Measurements from ENCODE around the gene PFAS. TPM values are rescaled to one million over a fixed set of nuclear protein-coding genes. Genes with fewer than 3 reads are reported as not detected.

The PFAS gene
- total and polyA plus RNA-seq, 3 donors from 2014 or later, result 17.6 to 40.5 (median 33.3) TPM

DNA sequence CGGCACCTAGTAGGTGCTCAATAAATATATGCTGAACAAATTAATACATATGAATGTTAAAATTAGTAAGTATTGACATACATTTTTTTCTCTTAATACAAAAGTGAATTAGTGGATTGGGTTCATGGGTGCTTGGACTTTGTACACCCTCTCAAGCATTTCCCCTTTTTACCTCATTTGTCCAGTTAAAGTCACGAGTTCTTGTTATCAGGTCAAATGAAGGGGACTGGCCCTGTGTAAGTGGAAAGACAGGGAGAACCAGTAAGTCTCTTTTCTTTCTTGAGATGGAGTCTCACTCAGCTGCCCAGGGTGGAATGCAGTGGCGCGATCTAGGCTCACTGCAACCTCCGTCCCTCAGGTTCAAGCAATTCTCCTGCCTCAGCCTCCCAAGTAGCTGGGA is 25.7 kb downstream of the PFAS start:
- H3K36me3 ChIP-seq (ENCODE audit: low read depth, missing control alignments), result no peaks in the 10 kb centered on the region
- TF ChIP-seq, protein P1, sequence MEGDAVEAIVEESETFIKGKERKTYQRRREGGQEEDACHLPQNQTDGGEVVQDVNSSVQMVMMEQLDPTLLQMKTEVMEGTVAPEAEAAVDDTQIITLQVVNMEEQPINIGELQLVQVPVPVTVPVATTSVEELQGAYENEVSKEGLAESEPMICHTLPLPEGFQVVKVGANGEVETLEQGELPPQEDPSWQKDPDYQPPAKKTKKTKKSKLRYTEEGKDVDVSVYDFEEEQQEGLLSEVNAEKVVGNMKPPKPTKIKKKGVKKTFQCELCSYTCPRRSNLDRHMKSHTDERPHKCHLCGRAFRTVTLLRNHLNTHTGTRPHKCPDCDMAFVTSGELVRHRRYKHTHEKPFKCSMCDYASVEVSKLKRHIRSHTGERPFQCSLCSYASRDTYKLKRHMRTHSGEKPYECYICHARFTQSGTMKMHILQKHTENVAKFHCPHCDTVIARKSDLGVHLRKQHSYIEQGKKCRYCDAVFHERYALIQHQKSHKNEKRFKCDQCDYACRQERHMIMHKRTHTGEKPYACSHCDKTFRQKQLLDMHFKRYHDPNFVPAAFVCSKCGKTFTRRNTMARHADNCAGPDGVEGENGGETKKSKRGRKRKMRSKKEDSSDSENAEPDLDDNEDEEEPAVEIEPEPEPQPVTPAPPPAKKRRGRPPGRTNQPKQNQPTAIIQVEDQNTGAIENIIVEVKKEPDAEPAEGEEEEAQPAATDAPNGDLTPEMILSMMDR (IDR thresholded peaks at IDR 0.05), result no peak
- TF ChIP-seq POLR2A (IDR thresholded peaks at IDR 0.05), result no peak
- intact Hi-C loops (cut with DNase I; ENCODE audit: low total_unique reads), result no loop called here
- WGBS, 2 donors, result 74 to 83% methylated on average over 5 of the region's 5 CpGs
- DNase-seq, result no peak
- peaks cover 6% of the 10 kb centered on the region for H3K4me1 ChIP-seq
- no peaks in the 10 kb centered on the region for H3K27me3 ChIP-seq
- no peaks in the 10 kb centered on the region for H3K9me3 ChIP-seq
- no peak overlapping the region for H3K27ac ChIP-seq
- no peak overlapping the region for H3K4me3 ChIP-seq

DNA sequence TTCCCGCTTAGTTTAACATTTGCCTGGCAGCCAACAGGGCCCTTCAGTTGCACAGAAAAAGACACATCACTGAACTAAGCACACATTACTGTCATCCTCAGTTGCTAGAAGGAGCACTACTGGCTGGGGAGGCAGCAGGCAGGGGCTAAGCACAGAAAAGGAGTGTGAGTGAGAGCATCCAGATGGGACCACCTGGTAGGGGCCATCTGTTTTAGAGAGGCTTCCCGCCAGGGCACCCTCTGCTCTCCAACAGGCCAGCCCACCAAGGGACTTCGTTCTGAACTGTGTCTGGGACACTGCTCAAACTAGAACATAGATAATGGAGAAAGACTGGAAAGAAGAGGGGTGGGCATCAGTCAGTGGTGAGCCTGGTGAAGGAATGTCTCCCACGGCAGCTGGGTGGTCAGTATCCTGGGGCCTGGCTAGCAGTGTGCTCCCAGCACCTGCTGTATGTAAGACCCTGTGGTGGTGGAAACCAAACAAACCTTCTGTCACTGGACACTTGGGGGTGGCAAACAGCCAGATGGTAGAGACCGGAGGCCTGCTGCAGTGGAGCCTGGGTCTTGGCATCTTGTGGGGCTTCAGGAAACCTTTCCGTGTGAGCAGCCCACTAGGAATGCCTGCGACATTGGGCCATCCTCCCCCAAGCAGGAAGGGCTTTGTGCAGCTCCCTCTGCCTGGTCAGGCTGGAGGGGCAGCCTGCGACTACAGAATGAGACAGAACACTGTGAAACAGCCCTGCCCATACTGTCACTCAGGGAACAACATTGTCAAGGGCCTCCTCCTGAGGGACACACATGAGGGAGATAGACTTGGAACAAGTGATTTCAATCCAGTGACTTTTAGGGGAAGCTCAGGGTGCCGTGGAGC is 26.6 kb downstream of the PFAS start:
- H3K27ac ChIP-seq, result no peak overlapping the region
- H3K4me3 ChIP-seq, result no peak overlapping the region
- H3K27me3 ChIP-seq, result no peaks in the 10 kb centered on the region
- no peaks in the 10 kb centered on the region for H3K36me3 ChIP-seq (ENCODE audit: low read depth, missing control alignments)
- intact Hi-C loops (cut with DNase I; ENCODE audit: low total_unique reads), result no loop called here
- WGBS, 2 donors, result 61 to 83% methylated on average over 7 to 9 of the region's 9 CpGs
- no peaks in the 10 kb centered on the region for H3K9me3 ChIP-seq
- no peak for TF ChIP-seq POLR2A (IDR thresholded peaks at IDR 0.05)
- TF ChIP-seq, protein P1 (IDR thresholded peaks at IDR 0.05), result no peak
- peaks cover 6% of the 10 kb centered on the region for H3K4me1 ChIP-seq
- DNase-seq, result no peak

GRCh38 chr17:8277317-8277716 is 28.2 kb downstream of the PFAS start:
- Histone ChIP-seq H3K4me3 (no peak overlapping the region), H3K9me3 (no peaks in the 10 kb centered on the region), H3K4me1 (no peaks in the 10 kb centered on the region), H3K27ac (no peak overlapping the region), H3K27me3 (no peaks in the 10 kb centered on the region), H3K36me3 (ENCODE audit: low read depth, missing control alignments) (no peaks in the 10 kb centered on the region)
- no peak for DNase-seq
- 94 to 96% methylated on average over 7 of the region's 7 CpGs for WGBS, 2 donors
- intact Hi-C loops (cut with DNase I; ENCODE audit: low total_unique reads), result no loop called here
- TF ChIP-seq, protein P1 (IDR thresholded peaks at IDR 0.05), result no peak
- TF ChIP-seq POLR2A (IDR thresholded peaks at IDR 0.05), result no peak

- intact Hi-C loops (cut with DNase I; ENCODE audit: low total_unique reads), result no loop called here
- TF ChIP-seq, protein P1 (IDR thresholded peaks at IDR 0.05), result no peak
- no peak for TF ChIP-seq POLR2A (IDR thresholded peaks at IDR 0.05)
- 60 to 72% methylated on average over 3 of the region's 3 CpGs for WGBS, 2 donors
- H3K4me3 ChIP-seq, result no peak overlapping the region
- no peaks in the 10 kb centered on the region for H3K36me3 ChIP-seq (ENCODE audit: low read depth, missing control alignments)
- no peak overlapping the region for H3K27ac ChIP-seq
- H3K27me3 ChIP-seq, result no peaks in the 10 kb centered on the region
- H3K4me1 ChIP-seq, result no peaks in the 10 kb centered on the region
- H3K9me3 ChIP-seq, result no peaks in the 10 kb centered on the region
- DNase-seq, result no peak
Measured at GRCh38 chr17:8282345-8282744, 33.3 kb downstream of the PFAS start.

DNA sequence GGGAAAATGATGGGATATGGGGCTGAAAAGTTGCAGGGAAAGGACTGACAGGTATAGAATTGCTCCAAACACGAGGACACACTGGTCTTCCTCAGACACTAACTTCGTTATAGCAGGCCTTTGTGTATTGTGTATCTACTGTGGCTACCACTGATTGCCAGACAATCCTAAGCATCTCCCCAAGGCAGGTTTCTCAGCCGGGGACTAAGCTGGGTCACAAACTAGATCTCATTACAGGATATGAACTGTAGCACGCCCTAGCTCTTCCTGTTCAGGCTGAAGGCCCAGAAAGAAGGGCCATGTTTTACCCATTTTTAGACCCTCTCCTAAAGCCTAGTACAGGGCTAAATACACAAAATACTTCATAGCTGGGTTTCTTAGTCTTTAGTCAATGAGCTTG is 34.3 kb downstream of the PFAS start:
- TF ChIP-seq, protein P1 (IDR thresholded peaks at IDR 0.05), result no peak
- no peak for TF ChIP-seq POLR2A (IDR thresholded peaks at IDR 0.05)
- H3K27me3 ChIP-seq, result no peaks in the 10 kb centered on the region
- no peak for DNase-seq
- H3K36me3 ChIP-seq (ENCODE audit: low read depth, missing control alignments), result no peaks in the 10 kb centered on the region
- no peak overlapping the region for H3K27ac ChIP-seq
- H3K4me3 ChIP-seq, result no peak overlapping the region
- WGBS, 2 donors, result 80 to 85% methylated on average over 4 of the region's 4 CpGs
- no peaks in the 10 kb centered on the region for H3K4me1 ChIP-seq
- H3K9me3 ChIP-seq, result no peaks in the 10 kb centered on the region
- intact Hi-C loops (cut with DNase I; ENCODE audit: low total_unique reads), result no loop called here
